GM19324 (cell line): ENCODE data around the gene BCAS3.

ENCODE experiments used
- ATAC-seq: cut with Tn5 transposase; IDR thresholded peaks from one replicate; pipeline ENCODE4 v1.9.1; 2021; ENCODE audit warnings: mild to moderate bottlenecking, moderate library complexity; ENCODE audit not compliant: unreplicated experiment, low FRiP score

Gene BCAS3

GRCh38 chr17:61323003-61323908 is 645.6 kb downstream of the BCAS3 start:
- ATAC-seq, result no peak

- ATAC-seq, result no peak
Measured at GRCh38 chr17:61323909-61324868, 646.5 kb downstream of the BCAS3 start.

GRCh38 chr17:61324950-61325349 is 647.3 kb downstream of the BCAS3 start:
- ATAC-seq, result no peak

GRCh38 chr17:61325382-61326073 is 647.9 kb downstream of the BCAS3 start:
- ATAC-seq, result no peak

- ATAC-seq, result no peak
Measured at GRCh38 chr17:61326330-61326729, 648.7 kb downstream of the BCAS3 start.

GRCh38 chr17:61328351-61328750 is 650.7 kb downstream of the BCAS3 start:
- ATAC-seq, result no peak

- ATAC-seq, result no peak
Measured at GRCh38 chr17:61330174-61331150, 652.8 kb downstream of the BCAS3 start.

GRCh38 chr17:61331178-61331577 is 653.5 kb downstream of the BCAS3 start:
- ATAC-seq, result no peak

GRCh38 chr17:61331886-61332285 is 654.2 kb downstream of the BCAS3 start:
- ATAC-seq, result no peak

GRCh38 chr17:61333136-61333535 is 655.5 kb downstream of the BCAS3 start:
- ATAC-seq, result no peak

GRCh38 chr17:61334673-61335072 is 657.0 kb downstream of the BCAS3 start:
- no peak for ATAC-seq

GRCh38 chr17:61335105-61335844 is 657.6 kb downstream of the BCAS3 start:
- no peak for ATAC-seq

- ATAC-seq, result no peak
Measured at GRCh38 chr17:61335845-61336655, 658.4 kb downstream of the BCAS3 start.

- no peak for ATAC-seq
Measured at GRCh38 chr17:61337290-61337689, 659.6 kb downstream of the BCAS3 start.

GRCh38 chr17:61338000-61338798 is 660.5 kb downstream of the BCAS3 start:
- no peak for ATAC-seq

GRCh38 chr17:61338874-61339478 is 661.3 kb downstream of the BCAS3 start:
- no peak for ATAC-seq
